LHCN-M2 (cell line): ENCODE results near the gene KIF16B. TPM values are rescaled to one million over a fixed set of nuclear protein-coding genes. Genes with fewer than 3 reads are reported as not detected.
"Not testable (repeated sequence)": the region's sequence is repeated elsewhere in the genome, so short reads cannot be mapped to it uniquely, and the experiment has no call there.

Experiments used
- DNase-seq: peaks from one replicate; pipeline ENCODE4 v3.0.0-alpha.2; 2012; ENCODE audit warnings: low read depth
- total RNA-seq: library from RNA; depleted of rRNA; stranded (reverse); fragments of >200 nt; gene quantifications from 2 replicates; pipeline ENCODE4 v1.2.3, GENCODE V29; 2014

KIF16B gene
- total RNA-seq, 1 experiment from 2014 or later = 8.6 TPM

DNA sequence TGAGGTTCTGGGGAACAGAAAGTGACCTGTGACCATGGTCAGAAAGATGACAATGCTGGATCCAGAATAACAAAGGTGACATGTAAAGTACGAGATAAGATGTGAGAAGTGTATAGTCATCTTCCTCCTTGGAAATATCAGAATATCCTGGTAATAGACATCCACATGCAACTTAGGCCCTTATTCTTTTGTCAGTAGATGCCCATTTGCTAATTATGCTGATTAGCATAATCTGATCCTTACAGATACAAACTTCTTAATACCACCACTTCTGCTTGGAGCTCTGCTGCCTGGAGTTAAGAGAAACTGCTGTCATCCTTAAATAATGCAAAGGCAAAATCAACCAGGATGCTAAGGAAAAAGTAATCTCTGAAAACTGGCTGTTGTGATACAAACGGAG lies 91.3 kb downstream of the KIF16B start:
- DNase-seq = no peak

DNA sequence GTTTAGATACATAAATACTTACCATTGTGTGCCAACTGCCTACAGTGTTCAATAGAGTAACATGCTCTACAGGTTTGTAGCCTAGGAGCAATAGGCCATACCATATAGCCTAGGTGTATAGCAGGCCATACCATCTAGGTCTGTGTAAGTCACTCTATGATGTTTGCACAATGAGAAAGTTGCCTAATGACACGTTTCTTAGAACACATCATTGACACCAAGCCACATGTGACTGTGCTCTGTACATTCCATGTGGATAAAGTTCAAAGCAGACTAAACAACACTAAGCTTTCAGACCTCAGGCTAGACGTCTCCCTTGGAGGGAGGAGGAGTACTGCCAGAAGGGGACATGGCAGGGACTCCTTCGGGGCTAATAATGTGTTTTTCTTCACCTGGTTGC lies 93.6 kb downstream of the KIF16B start:
- peak; percentile 11 for DNase-seq

DNA sequence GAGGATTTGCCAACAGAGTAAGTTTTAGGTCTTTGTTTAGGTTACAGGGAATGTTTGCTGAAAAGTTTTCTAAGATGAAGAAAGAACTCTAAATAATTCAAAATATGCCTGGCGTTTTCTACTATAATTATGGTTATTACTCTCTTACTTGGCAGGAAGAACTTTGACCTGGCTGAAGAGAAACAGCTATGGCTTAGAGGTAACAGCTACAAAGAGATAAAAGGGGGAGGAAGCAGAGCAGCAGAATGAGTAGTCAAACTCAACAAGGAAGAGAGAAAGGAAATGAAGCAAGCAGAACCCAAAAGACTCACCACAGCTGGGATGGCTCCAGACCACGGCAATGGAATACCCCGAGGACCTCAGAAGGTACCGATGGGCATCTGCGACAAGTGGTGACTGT lies 95.6 kb downstream of the KIF16B start:
- peak; percentile 34 for DNase-seq

DNA sequence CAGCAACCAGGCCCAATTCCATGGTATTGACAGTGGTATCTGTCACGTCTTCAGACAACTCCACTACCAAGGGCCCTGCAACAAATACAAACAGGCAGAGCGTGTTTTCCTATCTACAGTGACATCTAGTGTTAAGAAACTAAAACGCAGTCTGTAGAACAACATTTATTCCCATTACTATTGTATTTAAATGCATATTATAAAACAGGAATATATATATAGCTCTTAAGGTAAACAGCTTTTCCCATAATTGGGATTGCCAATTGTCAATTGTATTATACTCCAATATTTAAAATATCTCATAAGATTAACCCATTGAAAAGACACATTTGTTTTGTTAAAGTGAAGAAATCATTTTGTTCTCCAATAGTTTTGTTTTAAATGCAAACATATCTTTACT lies 97.2 kb downstream of the KIF16B start:
- DNase-seq = peak; percentile 69

DNA sequence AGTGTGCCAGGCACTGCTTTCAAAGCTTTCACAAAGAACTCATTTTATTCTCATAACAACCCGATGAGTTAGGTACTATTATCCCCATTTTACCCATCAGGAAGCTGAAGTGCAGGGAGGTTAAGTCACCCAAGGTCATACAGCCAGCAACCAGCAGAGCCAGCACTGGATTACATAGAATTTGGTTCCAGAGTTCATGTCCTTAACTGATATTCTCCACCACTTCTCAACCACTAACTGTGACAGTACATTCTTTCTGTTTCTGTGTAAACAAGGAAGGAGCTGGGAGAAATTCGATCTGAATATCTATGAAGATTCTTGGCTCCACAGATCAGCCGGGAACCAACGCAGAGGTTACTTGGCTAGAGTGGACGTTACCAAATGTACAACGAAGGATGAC lies 98.0 kb downstream of the KIF16B start:
- DNase-seq = peak; percentile 85

DNA sequence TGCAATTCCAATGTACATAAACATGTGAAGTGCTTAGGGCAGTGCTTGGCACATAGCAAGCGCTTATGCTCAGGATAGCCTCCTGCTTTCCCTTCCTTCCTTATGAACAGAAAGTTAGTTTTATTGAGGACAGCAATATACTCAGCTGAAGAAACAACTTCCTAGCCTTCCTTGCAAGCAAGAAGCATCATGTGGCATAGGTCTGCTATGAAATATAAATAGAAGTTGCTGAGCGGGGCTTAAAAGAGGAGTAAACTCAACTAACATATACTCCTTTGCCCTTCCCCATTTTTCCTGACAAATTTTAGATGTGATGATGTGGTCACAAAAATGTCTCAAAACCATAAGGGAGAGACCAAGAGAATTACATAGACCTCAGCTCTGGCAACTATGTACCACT lies 98.9 kb downstream of the KIF16B start:
- no peak for DNase-seq

DNA sequence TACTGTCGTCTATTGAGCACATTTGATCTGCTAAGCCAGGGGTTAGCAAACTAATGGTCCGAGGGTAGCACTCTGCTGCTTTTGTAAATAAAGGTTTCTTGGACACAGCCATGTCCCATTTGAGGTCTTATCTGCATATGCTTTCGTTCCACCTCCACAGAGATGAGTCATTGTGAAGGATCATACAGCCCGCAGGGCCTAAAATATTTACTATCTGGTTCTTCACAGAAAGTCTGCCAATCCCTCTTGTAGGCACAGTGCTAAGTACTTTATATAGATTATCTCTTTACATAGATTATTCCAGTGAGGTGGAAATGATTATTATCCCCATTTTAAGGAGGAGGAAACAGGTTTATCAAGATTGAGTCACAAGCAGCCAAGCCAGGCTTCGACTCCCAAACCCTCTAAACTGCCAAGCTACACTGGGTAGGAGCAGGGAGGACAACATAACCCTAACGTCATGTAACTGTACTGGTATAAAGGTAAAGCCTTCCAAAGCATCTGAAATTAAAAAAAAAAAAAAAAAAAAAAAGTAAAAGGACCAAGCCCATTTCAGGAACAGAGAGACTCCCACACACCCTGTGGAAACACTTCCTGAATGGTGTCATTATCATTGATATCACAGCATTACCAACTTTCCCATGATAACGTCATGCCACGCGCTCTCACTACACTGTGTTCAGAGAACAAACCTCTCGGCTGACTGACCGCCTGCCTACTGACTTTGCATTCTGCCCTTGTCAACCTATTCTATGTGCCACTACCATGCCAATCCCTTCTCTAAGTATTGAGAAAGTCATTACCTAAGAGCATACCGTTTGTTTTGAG lies 101.0 kb downstream of the KIF16B start:
- DNase-seq = no peak

DNA sequence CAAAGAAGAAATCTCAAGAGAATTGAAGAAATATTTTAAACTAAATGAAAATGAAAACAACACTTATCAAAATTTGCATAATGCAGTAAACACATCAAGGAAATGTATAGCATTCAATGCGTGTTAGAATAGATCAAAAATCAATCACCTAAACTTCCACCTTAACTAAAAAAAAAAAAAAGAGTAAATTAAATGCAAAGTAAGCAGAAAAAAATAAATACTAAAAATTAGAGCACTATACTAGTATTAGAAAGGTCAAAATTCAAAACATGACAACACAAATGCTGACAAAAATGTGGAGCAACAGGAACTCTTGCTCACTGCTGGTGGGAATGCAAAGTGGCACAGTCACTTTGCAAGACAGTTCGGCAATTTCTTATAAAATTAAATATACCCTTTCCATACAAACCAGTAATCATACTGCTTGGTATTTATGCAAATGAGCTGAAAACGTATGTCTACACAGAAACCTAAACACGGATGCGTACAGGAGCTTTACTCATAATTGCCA lies 103.8 kb downstream of the KIF16B start:
- no peak for DNase-seq

DNA sequence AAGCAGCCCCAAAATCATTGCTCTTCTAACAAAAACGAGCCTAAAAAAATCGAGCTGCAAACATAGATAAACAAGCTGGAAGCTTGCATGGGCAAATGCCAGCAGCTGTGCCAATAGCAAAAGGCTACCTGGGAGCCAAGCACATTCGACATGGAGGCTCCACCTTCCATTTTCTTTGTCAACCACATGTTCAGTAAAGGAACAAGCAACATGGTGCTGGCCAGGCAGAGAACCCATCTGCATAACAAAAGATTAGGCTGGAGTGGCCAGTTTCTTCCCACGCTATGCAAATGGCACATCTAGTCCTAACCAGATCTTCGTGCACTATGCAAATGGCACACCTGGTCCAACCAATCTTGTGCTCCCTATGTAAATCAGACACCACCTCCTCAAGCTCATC lies 110.5 kb downstream of the KIF16B start:
- DNase-seq = no peak

DNA sequence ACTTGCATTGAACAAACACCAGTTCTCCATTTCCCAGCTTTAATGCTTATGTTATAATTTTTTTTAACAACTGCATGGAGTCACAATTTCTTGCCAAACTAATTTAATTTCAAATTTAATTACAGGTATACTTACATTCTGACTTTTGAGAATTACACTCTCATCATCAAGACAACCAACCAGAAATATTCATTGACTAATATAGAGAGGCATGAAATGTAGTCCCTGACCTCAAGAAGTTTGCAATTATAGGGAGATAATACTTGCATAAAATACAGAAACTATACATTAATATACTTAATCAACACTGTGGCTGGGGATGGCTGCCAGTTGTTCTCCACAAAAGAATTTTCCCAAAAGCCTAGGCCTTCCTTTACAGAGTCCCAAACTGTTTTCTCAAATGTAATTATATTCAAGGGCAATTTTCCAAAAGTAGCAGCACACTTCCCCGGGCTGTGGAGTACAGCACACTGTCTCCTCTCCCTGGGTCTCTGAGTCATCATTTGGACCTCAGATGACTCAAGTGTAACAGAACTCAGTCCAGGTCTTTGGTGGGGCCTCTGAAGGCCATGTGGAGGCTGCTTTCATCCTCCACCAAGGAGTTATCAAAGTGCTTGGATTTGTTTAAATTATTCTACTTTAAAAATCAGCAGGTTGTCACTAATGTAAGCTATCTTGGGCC lies 114.1 kb downstream of the KIF16B start:
- DNase-seq = peak; percentile 85

DNA sequence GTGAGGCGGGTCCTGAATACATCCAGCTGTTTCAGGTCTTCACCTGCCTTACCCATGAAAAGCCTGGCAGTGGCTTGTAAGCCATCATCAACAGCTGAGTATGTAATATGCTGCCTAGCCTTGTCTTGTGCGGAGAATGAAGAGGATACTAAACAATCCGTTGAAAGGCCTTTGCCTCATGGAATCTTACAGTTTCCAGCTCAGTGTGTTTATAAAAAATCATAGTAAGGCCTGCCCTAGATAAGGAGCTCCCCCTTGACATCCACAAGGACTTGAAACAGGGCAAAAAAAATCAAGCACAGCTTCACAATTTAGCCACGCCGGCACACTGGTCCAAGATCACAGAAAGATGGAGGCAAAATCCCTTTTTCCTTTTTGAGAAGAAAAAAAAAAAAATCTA lies 115.7 kb downstream of the KIF16B start:
- DNase-seq = no peak

DNA sequence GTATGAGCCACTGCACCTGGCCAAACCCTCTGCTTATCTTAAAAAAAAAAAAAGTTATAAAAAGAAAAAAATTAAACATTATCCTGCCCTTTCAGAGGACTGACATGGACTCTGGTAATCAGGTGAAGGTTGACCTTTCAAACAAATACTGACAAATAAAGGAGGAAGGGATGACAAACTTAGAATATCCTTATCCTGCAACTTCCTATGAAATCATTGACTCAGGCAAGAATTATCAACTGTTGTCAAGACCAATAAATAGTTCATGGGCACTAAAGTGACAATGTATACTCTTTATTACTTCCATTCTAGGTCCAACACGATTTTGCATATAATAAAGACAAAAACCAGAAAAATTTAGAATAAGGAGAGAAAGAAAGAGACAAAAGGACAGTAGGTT lies 117.9 kb downstream of the KIF16B start:
- DNase-seq = no peak

DNA sequence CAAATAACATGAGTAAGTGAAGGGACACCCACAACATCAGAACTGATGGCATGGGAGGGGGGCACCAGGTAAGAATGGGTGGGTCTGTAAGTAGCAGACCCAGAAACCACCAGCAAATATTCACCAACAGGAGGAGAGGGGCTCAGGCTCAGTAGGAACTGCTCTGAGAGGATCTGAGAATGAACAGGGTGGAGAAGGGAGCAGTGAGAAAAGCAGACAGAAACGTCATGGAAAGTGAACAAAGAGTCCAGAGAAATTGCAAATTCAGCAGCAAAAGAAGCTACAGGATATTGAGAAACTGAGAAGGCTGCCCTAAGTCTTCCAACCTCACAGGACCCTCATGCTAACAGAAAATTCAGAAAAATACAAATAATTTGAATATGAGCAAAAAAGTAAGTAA lies 121.3 kb downstream of the KIF16B start:
- no peak for DNase-seq

DNA sequence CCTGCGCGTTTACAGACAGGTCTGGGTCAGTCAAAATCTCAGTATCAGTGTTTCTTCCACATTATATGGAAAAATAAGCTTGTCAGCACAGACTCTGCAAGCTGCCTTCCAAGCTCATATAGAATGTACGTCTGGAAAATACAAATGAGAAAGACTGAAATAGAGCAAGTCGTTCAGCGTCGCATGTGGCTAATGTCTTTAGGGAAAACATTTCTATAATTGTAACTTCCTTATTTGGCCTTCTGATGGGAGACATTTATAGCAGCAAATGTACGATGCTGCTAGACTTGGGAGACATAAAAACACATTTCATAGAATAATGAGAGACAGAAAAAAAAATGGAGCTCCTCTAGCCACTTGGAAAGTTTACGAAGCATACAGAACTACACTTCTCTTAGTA lies 122.2 kb downstream of the KIF16B start:
- DNase-seq = no peak

DNA sequence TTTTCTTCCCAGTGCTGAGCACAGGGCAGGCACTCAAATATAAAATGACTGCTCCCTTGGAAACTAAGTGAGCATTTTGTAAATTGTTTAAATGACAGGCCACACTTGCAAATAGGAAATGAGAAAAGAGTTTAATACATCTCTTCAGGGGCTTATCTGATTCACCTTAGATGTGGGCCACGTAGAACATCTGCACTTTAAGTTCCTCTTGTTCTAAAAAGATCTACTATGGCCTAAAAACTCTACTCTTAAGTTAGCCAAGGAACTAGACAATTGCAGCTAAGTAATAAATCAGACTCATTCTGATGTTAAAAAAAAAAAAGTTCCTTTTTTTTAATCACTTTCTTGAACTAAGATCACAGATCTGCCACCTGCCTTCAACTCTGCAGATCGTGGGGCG lies 126.3 kb downstream of the KIF16B start:
- no peak for DNase-seq

DNA sequence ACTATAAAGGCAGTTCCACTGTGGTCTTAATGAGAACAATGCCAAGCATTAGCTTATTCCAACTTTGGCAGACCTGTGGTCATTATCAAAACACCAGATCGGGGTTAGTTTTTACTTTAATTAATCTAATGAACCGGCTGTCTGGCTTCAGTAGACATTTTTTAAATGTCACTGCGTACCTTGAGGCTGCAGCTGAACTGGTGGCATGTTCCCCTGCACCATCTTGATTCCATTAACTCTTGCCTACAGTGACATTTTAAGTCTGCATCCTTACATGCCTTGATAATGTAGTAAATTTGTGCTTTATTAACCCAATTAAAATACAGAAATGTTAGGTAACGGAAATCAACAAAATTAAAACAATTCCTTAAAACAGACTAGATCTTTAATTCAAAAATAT lies 127.0 kb downstream of the KIF16B start:
- DNase-seq = no peak

DNA sequence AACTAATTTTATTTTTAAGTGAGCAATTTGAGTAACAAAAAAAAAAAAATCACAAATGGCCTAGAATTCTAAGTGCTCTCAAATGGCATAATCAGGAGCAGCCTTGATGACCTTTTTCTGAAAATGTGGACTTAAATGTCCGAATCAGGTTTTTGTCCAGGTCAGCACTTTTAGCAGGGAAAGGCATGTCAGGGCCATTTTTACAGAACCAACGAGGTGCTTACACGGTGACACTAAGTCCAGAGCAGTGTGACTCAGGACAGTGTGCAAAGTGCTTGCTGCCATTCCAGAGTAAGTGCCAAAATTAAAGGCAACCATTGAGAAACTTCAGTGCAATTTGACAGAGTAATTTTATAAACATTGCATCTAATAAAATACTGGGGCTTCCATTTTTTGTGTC lies 127.8 kb downstream of the KIF16B start:
- DNase-seq = no peak

DNA sequence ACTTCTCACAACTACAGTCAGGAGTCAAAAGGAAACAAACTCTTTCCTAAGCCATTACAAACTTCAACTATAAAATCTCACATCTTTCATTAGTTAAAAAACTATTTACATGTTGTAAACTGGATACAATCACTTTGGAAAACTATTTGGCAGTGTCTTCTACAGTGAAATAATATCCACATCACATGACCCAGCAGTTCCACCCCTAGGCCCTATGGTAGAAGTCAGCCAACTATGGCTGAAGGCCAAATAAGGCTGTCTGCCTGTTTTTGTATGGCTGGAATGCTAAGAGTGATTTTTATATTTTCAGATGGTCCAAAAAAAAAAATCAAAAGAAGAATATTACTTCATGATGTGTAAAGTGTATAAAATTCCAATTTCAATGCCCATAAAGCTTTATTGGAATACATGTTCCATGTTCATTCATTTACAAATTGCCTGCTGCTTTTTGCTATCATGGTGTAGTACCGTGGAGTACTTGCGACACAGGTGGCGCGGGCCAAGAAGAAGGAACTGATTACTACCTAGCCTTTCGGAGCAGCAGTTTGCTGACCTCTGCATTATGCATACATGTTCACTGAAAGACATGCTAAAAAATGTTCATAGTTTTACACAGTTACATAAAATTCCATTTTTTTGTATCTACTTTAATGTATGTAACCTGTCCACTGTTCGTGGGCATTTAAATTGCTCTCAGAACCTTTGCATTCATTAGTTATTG lies 129.0 kb downstream of the KIF16B start:
- no peak for DNase-seq

DNA sequence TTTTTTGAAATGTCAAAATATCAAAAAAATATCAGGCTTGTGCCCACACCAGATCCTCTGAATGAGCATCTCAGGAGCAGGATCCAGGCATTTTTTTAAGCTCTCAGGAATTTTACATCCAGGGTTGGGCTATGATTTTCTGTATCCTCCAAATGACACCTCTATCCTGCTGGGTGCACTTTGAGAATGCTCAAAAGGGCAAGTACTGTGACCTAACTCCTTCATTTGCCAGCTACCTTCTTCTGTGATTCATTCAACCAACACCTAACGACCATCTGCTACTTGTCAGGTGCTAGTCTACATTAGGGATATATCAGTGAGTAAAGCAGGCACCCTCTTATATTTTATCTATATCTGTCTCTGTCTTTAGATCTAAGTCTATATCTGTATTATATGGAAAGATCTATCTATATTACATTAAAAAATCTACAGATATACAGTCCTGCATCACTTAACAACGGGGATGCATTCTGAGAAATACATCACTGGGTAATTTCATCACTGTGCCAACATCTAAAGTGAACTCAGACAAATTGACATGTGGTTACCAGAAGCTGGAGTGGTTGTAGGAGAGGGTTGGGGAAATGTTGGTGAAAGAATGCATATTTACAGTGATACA lies 131.6 kb downstream of the KIF16B start:
- no peak for DNase-seq

DNA sequence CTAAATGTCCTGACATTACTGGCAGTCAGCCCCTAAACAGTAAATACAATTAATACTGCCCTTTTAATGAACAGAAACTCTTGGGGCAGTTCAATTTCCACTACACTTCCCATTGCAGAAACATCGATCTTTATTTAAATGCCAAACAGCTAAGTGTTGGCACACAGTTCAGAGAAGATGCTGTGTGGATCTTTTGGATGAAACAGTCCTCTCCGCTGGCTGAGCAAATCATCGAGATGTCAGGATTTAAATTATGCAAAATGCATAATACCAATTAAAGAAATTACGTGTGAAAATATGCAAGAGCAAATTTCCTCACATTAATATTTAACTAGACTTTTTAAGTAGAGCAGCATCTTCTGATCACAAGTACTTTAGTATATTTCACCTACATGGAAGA lies 132.6 kb downstream of the KIF16B start:
- DNase-seq = no peak

DNA sequence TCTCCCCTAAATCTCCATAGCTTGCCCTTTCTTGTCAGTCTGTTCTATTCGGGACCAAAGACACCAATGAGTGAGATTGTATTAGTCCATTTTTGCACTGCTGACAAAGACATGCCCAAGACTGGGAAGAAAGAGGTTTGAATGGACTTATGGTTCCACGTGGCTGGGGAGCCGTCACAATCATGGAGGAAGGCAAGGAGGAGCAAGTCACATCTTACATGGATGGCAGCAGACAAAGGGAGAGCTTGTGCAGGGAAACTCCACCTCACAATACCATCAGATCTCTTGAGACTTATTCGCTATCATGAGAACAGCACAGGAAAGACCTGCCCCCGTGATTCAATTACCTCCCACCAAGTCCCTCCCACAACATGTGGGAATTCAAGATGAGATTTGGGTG lies 133.7 kb downstream of the KIF16B start:
- DNase-seq = not testable (repeated sequence)

DNA sequence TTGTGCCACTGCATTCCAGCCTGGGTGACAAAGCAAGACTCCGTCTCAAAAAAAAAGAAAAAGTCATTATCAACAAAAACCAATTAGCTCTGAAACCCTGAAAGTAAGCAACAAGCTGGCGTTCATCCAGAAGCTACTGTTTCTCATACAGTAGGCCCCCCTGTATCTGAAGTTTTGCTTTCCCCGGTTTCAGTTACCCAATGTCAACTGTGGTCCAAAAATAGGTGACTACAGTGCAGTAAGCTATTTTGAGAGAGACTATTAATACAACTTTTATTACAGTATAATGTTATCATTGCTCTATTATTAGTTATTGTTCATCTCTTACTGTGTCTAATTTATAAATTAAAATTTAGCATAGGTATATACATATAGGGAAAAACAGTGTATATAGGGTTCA lies 135.1 kb downstream of the KIF16B start:
- no peak for DNase-seq
